GM20000 (cell line): ENCODE data around the gene TVP23C.

Experiments
- DNase-seq: peaks from one replicate; pipeline ENCODE4 v3.0.0; 2012; ENCODE audit warnings: low spot score
- TF ChIP-seq, protein P1 (sequence below): IDR thresholded peaks from 2 replicates; pipeline ENCODE4 v1.5.1; 2012; ENCODE audit warnings: mild to moderate bottlenecking, control low read depth; ENCODE audit errors: extremely low read depth, missing control alignments

Gene TVP23C

GRCh38 chr17:15462976-15463772 is 100.1 kb downstream of the TVP23C start:
- TF ChIP-seq, protein P1, sequence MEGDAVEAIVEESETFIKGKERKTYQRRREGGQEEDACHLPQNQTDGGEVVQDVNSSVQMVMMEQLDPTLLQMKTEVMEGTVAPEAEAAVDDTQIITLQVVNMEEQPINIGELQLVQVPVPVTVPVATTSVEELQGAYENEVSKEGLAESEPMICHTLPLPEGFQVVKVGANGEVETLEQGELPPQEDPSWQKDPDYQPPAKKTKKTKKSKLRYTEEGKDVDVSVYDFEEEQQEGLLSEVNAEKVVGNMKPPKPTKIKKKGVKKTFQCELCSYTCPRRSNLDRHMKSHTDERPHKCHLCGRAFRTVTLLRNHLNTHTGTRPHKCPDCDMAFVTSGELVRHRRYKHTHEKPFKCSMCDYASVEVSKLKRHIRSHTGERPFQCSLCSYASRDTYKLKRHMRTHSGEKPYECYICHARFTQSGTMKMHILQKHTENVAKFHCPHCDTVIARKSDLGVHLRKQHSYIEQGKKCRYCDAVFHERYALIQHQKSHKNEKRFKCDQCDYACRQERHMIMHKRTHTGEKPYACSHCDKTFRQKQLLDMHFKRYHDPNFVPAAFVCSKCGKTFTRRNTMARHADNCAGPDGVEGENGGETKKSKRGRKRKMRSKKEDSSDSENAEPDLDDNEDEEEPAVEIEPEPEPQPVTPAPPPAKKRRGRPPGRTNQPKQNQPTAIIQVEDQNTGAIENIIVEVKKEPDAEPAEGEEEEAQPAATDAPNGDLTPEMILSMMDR = no peak
- DNase-seq = no peak

DNA sequence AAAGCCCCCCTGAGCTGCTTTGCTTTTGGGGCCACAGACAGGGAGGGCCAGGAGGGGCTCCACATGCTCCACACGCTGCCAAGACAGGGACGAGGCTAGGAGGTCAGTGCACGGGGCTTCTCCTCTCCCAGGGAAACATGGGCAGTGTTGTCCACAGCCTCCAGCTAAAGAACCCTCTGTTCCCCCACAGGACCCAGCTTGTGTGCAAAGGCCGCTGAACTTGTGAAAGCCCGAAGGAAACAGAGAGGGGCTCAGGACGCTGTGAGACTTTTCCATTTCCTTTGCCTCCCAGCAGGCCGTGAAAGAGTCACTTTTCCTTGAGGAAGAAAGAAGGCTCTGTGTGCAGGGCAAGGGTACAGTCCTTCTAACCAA is 105.6 kb downstream of the TVP23C start:
- TF ChIP-seq, protein P1 = no peak
- no peak for DNase-seq

GRCh38 chr17:15456972-15457722 is 106.1 kb downstream of the TVP23C start:
- no peak for DNase-seq
- TF ChIP-seq, protein P1 = no peak

GRCh38 chr17:15456496-15456895 is 106.8 kb downstream of the TVP23C start:
- TF ChIP-seq, protein P1 = no peak
- DNase-seq = no peak

GRCh38 chr17:15454346-15454745 is 108.9 kb downstream of the TVP23C start:
- TF ChIP-seq, protein P1 = no peak
- DNase-seq = no peak

DNA sequence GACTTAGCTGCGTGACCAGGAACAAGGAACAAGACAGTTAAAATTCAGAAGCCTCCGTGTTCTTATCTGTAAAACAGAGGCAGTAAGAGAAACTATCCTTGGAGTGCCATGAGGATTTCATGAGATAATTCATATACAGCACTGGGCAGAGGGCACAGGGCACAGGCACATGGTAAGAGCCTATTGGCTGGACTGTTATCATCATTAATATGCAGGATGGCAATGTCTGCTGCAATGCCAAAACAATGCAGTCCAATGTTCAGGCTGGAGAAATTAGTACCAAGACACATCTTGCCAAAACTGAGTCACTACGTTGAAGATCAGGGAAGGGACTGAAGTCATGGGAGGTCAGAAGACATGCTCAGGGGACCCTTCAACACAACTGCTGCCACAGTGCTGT is 109.5 kb downstream of the TVP23C start:
- DNase-seq = no peak
- TF ChIP-seq, protein P1 = no peak

GRCh38 chr17:15453246-15453645 is 110.0 kb downstream of the TVP23C start:
- DNase-seq = no peak
- TF ChIP-seq, protein P1 = no peak
